GM23248 (cell line): Measurements from ENCODE around the gene TRPC4.

Source experiments
- EZH2 ChIP-seq: fragments of 200-600 bp; sonication (generic); IDR thresholded peaks from 2 replicates; pipeline ENCODE4 v1.6.1; 2018; ENCODE audit warnings: antibody characterized with exemption, mild to moderate bottlenecking; ENCODE audit not compliant: insufficient read depth, poor library complexity, severe bottlenecking
- EZH2phosphoT487 ChIP-seq: fragments of 200-600 bp; sonication (generic); IDR thresholded peaks from 2 replicates; pipeline ENCODE4 v1.6.1; 2018; ENCODE audit warnings: antibody characterized with exemption, moderate library complexity, mild to moderate bottlenecking, low read depth; ENCODE audit not compliant: insufficient read depth

- TF ChIP-seq EZH2 (no peak), EZH2phosphoT487 (no peak)
These were observed 100.5 kb downstream of the TRPC4 start for GRCh38 chr13:37769078-37769477.
